Liver (tissue), 9 donors: ENCODE measurements around the gene CHRNB1. TPM values are rescaled to one million over a fixed set of nuclear protein-coding genes. Genes with fewer than 3 reads are reported as not detected.
"Not testable (repeated sequence)": the region's sequence is repeated elsewhere in the genome, so short reads cannot be mapped to it uniquely, and the experiment has no call there.

Experiments
- DNase-seq: peaks from one replicate; pipeline ENCODE4 v3.0.0-alpha.2; 2017; ENCODE audit warnings: low spot score
- H3K27ac ChIP-seq, 2 donors: one replicate each; pipeline ENCODE4 v1.7.0; 2013; ENCODE audit warnings: inconsistent platforms in 2 of 2, low read length in 2 of 2, control low read depth in 1 of 2, low read depth in 1 of 2, mild to moderate bottlenecking in 1 of 2
- H3K27me3 ChIP-seq, 4 donors: one replicate each; pipeline versions ENCODE4 v1.6.1 to v1.7.0; 2013; ENCODE audit warnings: low read length in 3 of 4, inconsistent platforms in 1 of 4, mild to moderate bottlenecking in 1 of 4, moderate library complexity in 1 of 4; ENCODE audit not compliant: control insufficient read depth in 4 of 4, insufficient read depth in 4 of 4
- H3K36me3 ChIP-seq, 4 donors: one replicate each; pipeline versions ENCODE4 v1.6.1 to v1.7.0; 2013; ENCODE audit warnings: low read length in 3 of 4, mild to moderate bottlenecking in 3 of 4, low read depth in 1 of 4, moderate library complexity in 1 of 4; ENCODE audit not compliant: control insufficient read depth in 4 of 4, insufficient read depth in 3 of 4
- H3K4me1 ChIP-seq, 4 donors: one replicate each; pipeline versions ENCODE4 v1.6.1 to v1.7.0; 2013; ENCODE audit warnings: low read length in 3 of 4, mild to moderate bottlenecking in 3 of 4, moderate library complexity in 1 of 4; ENCODE audit not compliant: control insufficient read depth in 4 of 4, insufficient read depth in 4 of 4
- H3K4me3 ChIP-seq, 3 donors: one replicate each; pipeline versions ENCODE4 v1.6.1 to v1.7.0; 2013; ENCODE audit warnings: low read length in 3 of 3, control low read depth in 1 of 3, low read depth in 1 of 3, mild to moderate bottlenecking in 1 of 3
- H3K9ac ChIP-seq, 2 donors: one replicate each; pipeline ENCODE4 v1.7.0; 2013; ENCODE audit warnings: low read length in 2 of 2, mild to moderate bottlenecking in 2 of 2, moderate library complexity in 2 of 2, control low read depth in 1 of 2, low read depth in 1 of 2
- H3K9me3 ChIP-seq, 4 donors: one replicate each; pipeline versions ENCODE4 v1.6.1 to v1.7.0; 2013; ENCODE audit warnings: low read length in 3 of 4; ENCODE audit not compliant: control insufficient read depth in 4 of 4
- ATF3 ChIP-seq: IDR thresholded peaks from 2 replicates; pipeline ENCODE4 v1.6.1; 2016; ENCODE audit warnings: antibody characterized with exemption
- CTCF ChIP-seq: fragments of 150-350 bp; IDR thresholded peaks from 2 replicates; pipeline ENCODE4 v1.5.1; 2017; ENCODE audit warnings: improper control_type of control experiment, low read depth, low read length; ENCODE audit not compliant: missing input control
- FOXA2 ChIP-seq: IDR thresholded peaks from 2 replicates; pipeline ENCODE4 v1.6.1; 2016; ENCODE audit warnings: antibody characterized with exemption
- HNF4A ChIP-seq, 2 donors: conservative IDR thresholded peaks; 2 replicates each; pipeline ENCODE4 v1.6.1; 2016; ENCODE audit warnings: antibody characterized with exemption in 2 of 2, mild to moderate bottlenecking in 2 of 2
- HNF4G ChIP-seq: IDR thresholded peaks from 2 replicates; pipeline ENCODE4 v1.6.1; 2016; ENCODE audit warnings: antibody characterized with exemption
- JUND ChIP-seq, 2 donors: IDR thresholded peaks; 2 replicates each; pipeline ENCODE4 v1.6.1; 2016; ENCODE audit warnings: antibody characterized with exemption in 2 of 2
- MAX ChIP-seq: IDR thresholded peaks from 2 replicates; pipeline ENCODE4 v1.6.1; 2016; ENCODE audit warnings: antibody characterized with exemption
- NR2F2 ChIP-seq: IDR thresholded peaks from 2 replicates; pipeline ENCODE4 v1.6.1; 2016; ENCODE audit warnings: antibody characterized with exemption
- RXRA ChIP-seq, 2 donors: IDR thresholded peaks; 2 replicates each; pipeline ENCODE4 v1.6.1; 2017 to 2018; ENCODE audit warnings: antibody characterized with exemption in 2 of 2, mild to moderate bottlenecking in 1 of 2
- SP1 ChIP-seq: IDR thresholded peaks from 2 replicates; pipeline ENCODE4 v1.6.1; 2018; ENCODE audit warnings: antibody characterized with exemption, mild to moderate bottlenecking
- ZBTB33 ChIP-seq: IDR thresholded peaks from 2 replicates; pipeline ENCODE4 v1.6.1; 2016; ENCODE audit warnings: antibody characterized with exemption
- WGBS: extraction: QIAGEN DNeasy Blood & Tissue Kit; methylation state at CpG from one replicate; pipeline ENCODE4 v1.1.7; 2013; 5-methylcytosine and 5-hydroxymethylcytosine counted together
- polyA plus RNA-seq, 2 donors: library from polyadenylated mRNA; stranded (reverse) in 1 of 2; unstranded in 1 of 2; fragments of 200-250 nt in 1 of 2; fragments of >200 nt in 1 of 2; fragmentation: Nextera tagmentation in 1 of 2; extraction: Ambion mirVana in 1 of 2; gene quantifications; one replicate each; pipeline versions ENCODE4 v1.2.1 to v1.2.3, GENCODE V29; 2013 to 2015
- total RNA-seq, 2 donors: library from RNA; depleted of rRNA; stranded (reverse); fragments of >200 nt; gene quantifications; one replicate each; pipeline ENCODE4 v1.2.3, GENCODE V29; 2014
- donor health status: healthy.
- donor health status: healthy.
- donor health status: healthy.
- donor health status: healthy.
- donor health status: healthy.

The CHRNB1 gene
- total and polyA plus RNA-seq, 4 donors = 4.2 to 11.5 (median 7.2) TPM

- H3K4me1 ChIP-seq = peaks cover 4 to 28% (median 18%) of the 10 kb centered on the region in 4 donors
These were observed 25.0 kb downstream of the CHRNB1 start for GRCh38 chr17:7469843-7470242.

DNA sequence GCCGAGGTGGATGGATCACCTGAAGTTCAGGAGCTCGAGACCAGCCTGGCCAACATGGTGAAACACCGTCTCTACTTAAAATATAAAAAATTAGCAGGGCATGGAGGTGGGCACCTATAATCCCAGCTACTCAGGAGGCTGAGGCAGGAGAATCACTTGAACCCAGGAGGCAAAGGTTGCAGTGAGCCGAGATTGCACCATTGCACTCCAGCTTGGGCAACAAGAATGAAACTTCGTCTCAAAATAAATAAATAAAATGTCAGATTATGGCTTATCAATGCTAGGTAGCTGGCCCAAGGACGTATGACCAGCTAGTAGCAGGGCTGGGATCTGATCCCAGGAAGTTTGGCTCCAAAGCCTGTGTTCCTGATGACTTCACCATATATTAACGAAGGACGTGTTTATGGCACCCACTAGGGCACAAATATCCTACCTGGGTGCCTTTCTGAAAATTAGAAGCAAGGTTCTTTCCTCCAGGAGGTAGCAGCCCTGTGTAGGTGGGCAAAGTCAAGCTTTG lies 25.7 kb downstream of the CHRNB1 start:
- TF ChIP-seq JUND (IDR thresholded peaks at IDR 0.05) = peak in 1 of 2 donors; percentile 27
- TF ChIP-seq HNF4A (conservative IDR thresholded peaks at IDR 0.05) = peak; percentile 70 to 73
- TF ChIP-seq RXRA (IDR thresholded peaks at IDR 0.05) = peak in 1 of 2 donors; percentile 13
- H3K4me1 ChIP-seq = peaks cover 9 to 35% (median 22%) of the 10 kb centered on the region in 4 donors
- 63% methylated on average over 8 of the region's 8 CpGs for WGBS
- not testable (repeated sequence) for H3K9ac ChIP-seq, H3K27ac ChIP-seq, H3K36me3 ChIP-seq, H3K27me3 ChIP-seq, H3K4me3 ChIP-seq, DNase-seq, H3K9me3 ChIP-seq

More at GRCh38 chr17:7469843-7470242, 25.0 kb downstream of the CHRNB1 start:
- WGBS = 86% methylated on average over 12 of the region's 12 CpGs
- not testable (repeated sequence) for H3K4me3 ChIP-seq, H3K36me3 ChIP-seq, DNase-seq, H3K27ac ChIP-seq, H3K27me3 ChIP-seq, H3K9me3 ChIP-seq, H3K9ac ChIP-seq

GRCh38 chr17:7471729-7472128 lies 26.9 kb downstream of the CHRNB1 start:
- Histone ChIP-seq H3K9me3 (no peaks in the 10 kb centered on the region), H3K9ac (no peak overlapping the region), H3K27me3 (no peaks in the 10 kb centered on the region), H3K4me1 (peaks cover 15 to 45% (median 24%) of the 10 kb centered on the region in 4 donors), H3K27ac (no peak overlapping the region), H3K4me3 (no peak overlapping the region), H3K36me3 (no peaks in the 10 kb centered on the region)
- 81% methylated on average over 2 of the region's 2 CpGs for WGBS
- no peak for DNase-seq
- TF ChIP-seq HNF4G = no peak
- TF ChIP-seq ZBTB33 = no peak
- no peak for TF ChIP-seq JUND (IDR thresholded peaks at IDR 0.05)
- no peak for TF ChIP-seq FOXA2
- no peak for TF ChIP-seq CTCF
- TF ChIP-seq ATF3 = no peak
- TF ChIP-seq SP1 = no peak
- TF ChIP-seq NR2F2 = no peak
- TF ChIP-seq MAX = no peak
